ENCODE measurements around the gene PPP2R1B.

Gene PPP2R1B

DNA sequence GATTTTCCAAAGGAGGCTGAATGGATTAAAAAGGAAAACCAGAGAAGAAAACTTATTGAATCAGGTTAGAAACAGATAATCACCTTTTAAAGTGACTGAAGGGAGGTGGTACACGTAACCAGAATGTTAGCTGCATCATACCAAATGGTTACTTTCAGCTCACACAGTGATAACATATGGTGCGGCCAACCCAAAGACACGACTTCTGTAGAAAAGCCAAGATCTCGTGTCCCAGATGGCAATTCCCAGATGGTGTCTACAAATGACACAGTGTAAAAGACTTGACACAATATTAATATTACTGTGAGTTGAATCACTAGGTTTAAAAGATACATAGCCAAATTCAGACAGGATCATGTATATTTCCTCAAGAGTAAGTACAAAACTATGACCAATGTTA lies 5.2 kb downstream of the PPP2R1B start:
- DNase-seq = no peak
- in situ Hi-C loops (cut with MboI; ENCODE audit: low pct_unique_long_range_greater_than_20kb, low sequenced_read_pairs) = no loop called here

- DNase-seq = no peak
- in situ Hi-C loops (cut with MboI; ENCODE audit: low pct_unique_long_range_greater_than_20kb, low sequenced_read_pairs) = no loop called here
Observed at GRCh38 chr11:111759778-111760407, 6.3 kb downstream of the PPP2R1B start.

DNA sequence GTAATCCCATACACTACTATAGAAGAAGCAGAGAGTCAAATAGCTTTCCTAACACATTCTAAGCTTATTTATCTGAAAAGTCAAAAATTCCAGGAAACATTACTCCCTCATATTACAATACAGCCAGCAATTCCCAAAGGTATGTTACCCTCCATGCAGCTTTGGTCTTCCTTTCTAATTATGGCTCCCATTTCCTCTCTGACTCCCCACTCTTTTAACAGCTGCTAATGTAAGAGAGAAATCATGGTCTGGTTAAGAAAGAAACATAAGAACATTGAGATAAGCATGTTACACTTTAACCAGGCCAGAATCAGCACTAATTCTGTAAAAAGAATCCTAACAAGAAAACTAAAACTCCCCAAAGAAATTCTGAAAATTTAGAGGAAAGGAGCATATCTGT lies 6.8 kb downstream of the PPP2R1B start:
- no peak for DNase-seq
- in situ Hi-C loops (cut with MboI; ENCODE audit: low pct_unique_long_range_greater_than_20kb, low sequenced_read_pairs) = no loop called here

DNA sequence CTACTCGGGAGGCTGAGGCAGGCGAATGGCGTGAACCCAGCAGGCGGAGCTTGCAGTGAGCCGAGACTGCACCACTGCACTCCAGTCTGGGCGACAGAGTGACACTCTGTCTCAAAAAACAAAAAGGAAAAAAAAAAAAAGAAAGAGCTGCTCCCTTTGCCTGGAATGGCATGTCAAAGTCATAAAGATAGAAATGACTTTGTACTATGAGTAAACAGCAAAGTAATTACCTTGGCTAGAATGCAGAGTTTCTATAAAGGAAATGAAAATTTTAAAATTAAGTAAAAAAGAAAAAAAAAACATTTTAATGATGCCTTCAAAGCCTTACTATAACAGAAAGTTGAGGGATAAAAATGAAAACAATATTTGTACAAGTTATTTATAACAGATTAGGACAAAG lies 10.1 kb downstream of the PPP2R1B start:
- in situ Hi-C loops (cut with MboI; ENCODE audit: low pct_unique_long_range_greater_than_20kb, low sequenced_read_pairs) = no loop called here
- no peak for DNase-seq

- DNase-seq = no peak
- in situ Hi-C loops (cut with MboI; ENCODE audit: low pct_unique_long_range_greater_than_20kb, low sequenced_read_pairs) = no loop called here
Observed at GRCh38 chr11:111749646-111750045, 16.5 kb downstream of the PPP2R1B start.

DNA sequence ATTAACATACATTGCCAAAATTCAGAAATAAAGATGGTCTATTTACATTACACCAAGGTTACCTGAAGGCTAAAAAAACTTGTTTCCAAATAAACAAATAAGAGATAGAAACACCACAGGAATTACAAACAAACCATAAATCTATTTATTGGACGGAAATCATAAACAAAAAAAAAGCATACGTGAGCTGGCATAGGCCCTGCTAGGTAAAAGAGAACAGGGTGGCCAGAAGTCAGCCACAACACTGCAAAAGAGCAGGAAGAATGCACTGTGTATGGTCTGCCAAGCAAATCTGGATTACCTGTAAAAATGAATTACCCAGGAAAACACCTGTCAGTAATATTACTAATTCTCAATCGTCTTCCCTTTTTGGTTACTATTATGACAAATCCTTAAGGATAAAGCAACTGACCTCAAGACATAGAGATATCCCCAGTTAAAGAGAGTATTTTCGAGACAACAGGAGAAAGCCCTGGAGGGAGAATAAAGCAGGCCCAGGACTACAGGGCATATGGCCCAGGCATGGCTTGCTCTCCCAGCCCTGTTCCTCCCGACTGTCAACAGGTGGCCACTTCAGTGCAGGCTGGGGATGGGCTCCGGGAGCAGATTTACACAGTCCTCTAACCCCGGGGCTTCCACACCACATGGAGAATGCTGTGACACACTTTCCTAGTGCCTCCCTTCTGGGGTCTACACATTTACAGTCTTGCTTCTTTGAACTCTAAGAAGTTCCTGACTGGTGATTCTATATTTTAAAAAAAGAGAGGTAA lies 18.0 kb downstream of the PPP2R1B start:
- no peak for DNase-seq
- in situ Hi-C loops (cut with MboI; ENCODE audit: low pct_unique_long_range_greater_than_20kb, low sequenced_read_pairs) = no loop called here

GRCh38 chr11:111745719-111746504 lies 20.3 kb downstream of the PPP2R1B start:
- no peak for DNase-seq
- in situ Hi-C loops (cut with MboI; ENCODE audit: low pct_unique_long_range_greater_than_20kb, low sequenced_read_pairs) = no loop called here

- in situ Hi-C loops (cut with MboI; ENCODE audit: low pct_unique_long_range_greater_than_20kb, low sequenced_read_pairs) = no loop called here
- DNase-seq = no peak
Observed at GRCh38 chr11:111743700-111744099, 22.5 kb downstream of the PPP2R1B start.

- in situ Hi-C loops (cut with MboI; ENCODE audit: low pct_unique_long_range_greater_than_20kb, low sequenced_read_pairs) = no loop called here
Observed at GRCh38 chr11:111741751-111742150, 24.4 kb downstream of the PPP2R1B start.

DNA sequence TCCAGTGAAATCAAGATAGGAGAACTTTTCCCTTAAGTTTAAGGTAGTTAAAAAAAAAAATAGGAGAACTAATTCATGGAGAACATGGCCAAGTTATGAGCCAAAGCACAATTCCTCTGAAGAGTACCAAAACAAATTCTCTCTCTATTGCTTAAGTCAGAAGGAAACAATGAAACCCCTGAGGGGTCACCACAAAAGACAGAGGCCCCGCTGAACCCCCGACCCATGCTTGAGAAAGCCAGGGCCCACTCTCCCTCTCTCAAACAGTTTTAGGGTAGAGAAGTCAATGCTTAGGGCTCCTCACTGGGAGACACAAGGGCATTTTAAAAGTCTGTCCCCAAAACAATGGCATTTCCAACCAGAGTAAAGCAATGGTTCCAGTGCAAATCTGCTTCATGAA lies 26.9 kb downstream of the PPP2R1B start:
- in situ Hi-C loops (cut with MboI; ENCODE audit: low pct_unique_long_range_greater_than_20kb, low sequenced_read_pairs) = no loop called here
- DNase-seq = no peak

More at GRCh38 chr11:111741751-111742150, 24.4 kb downstream of the PPP2R1B start:
- no peak for DNase-seq

- no peak for DNase-seq
- in situ Hi-C loops (cut with MboI; ENCODE audit: low pct_unique_long_range_greater_than_20kb, low sequenced_read_pairs) = no loop called here
Observed at GRCh38 chr11:111737444-111738210, 28.6 kb downstream of the PPP2R1B start.

DNA sequence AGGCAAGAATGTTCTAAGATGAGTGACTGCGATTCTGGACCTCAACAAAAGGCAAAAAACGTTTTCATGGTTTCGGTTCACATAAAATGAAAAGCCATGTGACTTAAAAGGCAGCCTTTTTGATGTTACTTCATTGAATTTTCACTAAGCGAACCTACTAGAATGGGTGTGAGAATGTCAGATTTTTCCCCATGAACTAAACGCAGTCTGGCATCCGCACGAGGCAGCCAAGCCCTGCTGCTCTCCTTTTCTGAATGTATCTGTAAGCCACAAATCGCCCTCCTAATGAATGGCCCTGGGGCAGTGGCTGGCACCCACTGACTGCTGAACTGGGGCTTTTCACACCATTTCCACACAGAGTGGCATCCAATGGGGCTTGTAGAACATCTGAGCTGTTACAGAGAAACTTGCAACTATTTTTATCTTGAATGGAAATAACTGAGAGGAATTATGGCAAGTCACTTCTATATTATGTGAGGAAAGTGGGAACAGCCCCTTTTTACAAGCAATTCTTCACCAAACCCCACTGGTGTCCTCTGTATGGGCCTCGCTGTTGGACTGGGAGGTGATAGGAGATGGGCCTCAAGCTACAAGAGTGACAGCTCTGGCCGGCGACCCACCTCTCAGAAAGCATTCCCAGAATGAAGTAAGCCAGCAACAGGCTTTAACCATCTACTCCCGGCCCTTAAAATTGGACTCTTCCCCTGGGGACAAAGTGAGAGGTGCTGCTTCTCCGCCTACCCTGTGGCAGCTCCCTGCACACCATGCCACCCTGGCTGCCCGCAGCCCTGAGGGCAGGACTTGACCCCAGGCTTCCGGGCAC lies 29.4 kb downstream of the PPP2R1B start:
- in situ Hi-C loops (cut with MboI; ENCODE audit: low pct_unique_long_range_greater_than_20kb, low sequenced_read_pairs) = no loop called here
- DNase-seq = no peak

DNA sequence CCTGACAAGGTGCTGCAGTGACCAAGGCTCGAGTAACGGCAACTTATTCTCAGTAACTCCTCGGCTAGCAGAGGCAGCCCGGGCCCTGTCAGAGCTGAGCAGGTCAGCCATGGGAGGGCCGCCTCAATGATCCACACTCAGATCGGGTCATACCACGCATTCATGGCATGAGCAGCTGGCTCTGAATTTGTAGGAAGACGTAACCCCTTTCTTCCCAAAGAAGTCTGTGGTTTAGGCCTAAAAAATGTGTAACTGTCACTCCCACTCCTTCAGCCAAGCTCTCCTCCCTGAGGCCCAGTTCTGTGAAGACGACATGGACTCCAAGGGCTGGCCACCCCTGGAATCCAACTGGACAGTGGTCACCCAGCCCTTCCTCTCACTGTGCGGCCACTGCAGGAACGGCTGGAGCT lies 30.0 kb downstream of the PPP2R1B start:
- no peak for DNase-seq

DNA sequence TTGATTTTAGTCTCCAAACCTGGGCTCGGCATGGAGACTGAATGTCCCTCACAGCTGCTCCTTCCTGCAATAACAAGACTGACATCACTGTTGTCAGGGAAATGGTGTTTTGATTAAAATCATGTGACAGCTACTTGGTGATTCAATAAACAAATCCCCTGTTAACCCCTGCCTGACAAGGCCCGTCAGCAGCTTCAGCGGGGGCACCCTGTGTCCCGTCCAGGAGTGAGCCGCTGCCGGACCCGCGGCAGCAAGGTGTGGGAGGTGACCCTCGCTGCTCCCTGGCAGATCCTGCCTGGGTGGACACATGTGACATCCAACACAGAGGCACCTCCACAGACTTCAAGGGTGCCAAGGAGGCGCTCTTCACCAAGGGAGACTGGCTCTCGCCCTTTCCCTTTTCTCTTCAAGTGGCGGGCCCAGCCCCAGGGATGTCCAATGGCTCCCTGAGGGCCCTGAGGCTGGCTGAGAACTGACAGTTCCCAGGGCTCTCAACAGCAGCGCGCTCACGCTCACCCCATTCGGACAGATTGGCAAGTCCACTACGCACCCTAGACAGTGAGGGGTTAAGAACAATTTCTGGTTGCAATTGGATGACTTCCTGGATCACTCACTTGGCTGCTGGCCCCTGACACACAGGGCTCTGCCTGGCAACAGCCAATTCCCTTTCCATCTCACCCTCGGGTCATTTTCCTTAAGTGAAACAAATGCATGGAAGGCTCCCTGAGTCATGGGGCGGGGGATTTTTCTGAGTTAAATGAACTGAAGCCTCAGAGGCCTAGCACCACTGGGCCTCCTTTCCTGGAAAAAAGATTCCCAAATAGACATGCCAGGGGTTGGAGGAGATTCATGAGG lies 30.7 kb downstream of the PPP2R1B start:
- in situ Hi-C loops (cut with MboI; ENCODE audit: low pct_unique_long_range_greater_than_20kb, low sequenced_read_pairs) = no loop called here
- DNase-seq = no peak

More for the DNA sequence above, 30.0 kb downstream of the PPP2R1B start:
- in situ Hi-C loops (cut with MboI; ENCODE audit: low pct_unique_long_range_greater_than_20kb, low sequenced_read_pairs) = no loop called here

DNA sequence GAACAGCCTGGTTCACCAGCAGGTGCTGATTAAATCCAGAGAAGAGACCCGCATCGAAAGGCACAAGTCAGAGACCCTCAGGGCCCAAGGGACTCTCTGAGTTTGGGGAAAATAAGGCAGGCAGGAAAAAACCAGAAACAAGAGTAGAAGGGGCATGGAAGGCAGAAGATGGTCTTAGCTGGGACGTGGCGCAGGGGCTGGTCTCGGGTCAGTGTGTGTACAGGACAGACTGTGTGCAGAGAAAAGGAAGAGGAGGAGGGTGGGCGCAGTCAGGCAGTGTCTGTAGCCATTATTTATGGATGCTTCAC lies 31.3 kb downstream of the PPP2R1B start:
- in situ Hi-C loops (cut with MboI; ENCODE audit: low pct_unique_long_range_greater_than_20kb, low sequenced_read_pairs) = no loop called here
- DNase-seq = no peak

GRCh38 chr11:111734101-111734953 lies 31.9 kb downstream of the PPP2R1B start:
- no peak for DNase-seq
- in situ Hi-C loops (cut with MboI; ENCODE audit: low pct_unique_long_range_greater_than_20kb, low sequenced_read_pairs) = no loop called here

DNA sequence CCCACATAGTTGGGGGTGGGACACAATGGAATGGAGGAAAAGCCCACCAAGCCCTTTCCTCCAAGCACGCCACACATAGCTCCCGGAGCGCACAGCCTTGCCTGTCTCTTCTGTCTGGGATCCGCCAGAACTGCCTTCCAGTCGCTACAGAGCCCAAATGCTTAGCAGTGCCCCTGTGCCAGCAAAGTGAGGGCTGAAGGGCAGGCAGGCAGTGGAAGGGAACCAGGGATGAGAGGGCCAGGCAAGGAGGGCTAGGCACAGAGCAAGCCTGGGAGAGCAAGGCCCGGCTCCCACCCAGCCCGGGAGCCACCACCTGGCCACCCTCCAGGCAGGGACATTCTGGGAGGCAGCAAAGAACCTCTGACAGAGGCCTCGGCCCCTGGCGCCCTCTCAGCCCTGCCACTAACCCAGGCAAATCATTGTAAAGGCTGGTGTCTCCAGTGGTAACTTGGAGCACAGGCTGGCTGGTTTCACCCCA lies 32.5 kb downstream of the PPP2R1B start:
- in situ Hi-C loops (cut with MboI; ENCODE audit: low pct_unique_long_range_greater_than_20kb, low sequenced_read_pairs) = no loop called here

More for the DNA sequence above, 32.5 kb downstream of the PPP2R1B start:
- DNase-seq = no peak
